Thyroid gland (tissue), 4 donors: ENCODE results near the gene TMEM176A. TPM values are rescaled to one million over a fixed set of nuclear protein-coding genes. Genes with fewer than 3 reads are reported as not detected.

Experiments used
- DNase-seq, 2 donors: peaks; one replicate each; pipeline ENCODE4 v3.0.0-alpha.2; 2019
- H3K27ac ChIP-seq, 3 donors: fragments of 200-600 bp; sonication (generic); 1 replicate in 2 of 3; 2 replicates in 1 of 3; pipeline ENCODE4 v1.5.1; 2016 to 2019; ENCODE audit warnings: mild to moderate bottlenecking in 1 of 3, moderate library complexity in 1 of 3
- H3K27me3 ChIP-seq: fragments of 200-600 bp; sonication (generic); one replicate; pipeline ENCODE4 v1.5.1; 2019
- H3K36me3 ChIP-seq, 2 donors: fragments of 200-600 bp; sonication (generic); one replicate each; pipeline ENCODE4 v1.5.1; 2016 to 2019
- H3K4me1 ChIP-seq, 2 donors: fragments of 200-600 bp; sonication (generic); one replicate each; pipeline ENCODE4 v1.5.1; 2017 to 2019
- H3K4me3 ChIP-seq, 3 donors: fragments of 200-600 bp; sonication (generic); replicated peaks in 1 of 3; 1 replicate in 2 of 3; 2 replicates in 1 of 3; pipeline ENCODE4 v1.5.1; 2016; ENCODE audit warnings: mild to moderate bottlenecking in 1 of 3
- H3K9me3 ChIP-seq: fragments of 200-600 bp; sonication (generic); one replicate; pipeline ENCODE4 v1.5.1; 2017
- POLR2A ChIP-seq, 2 donors: fragments of 450-650 bp; IDR thresholded peaks; one replicate each; pipeline ENCODE4 v1.6.1; 2017; ENCODE audit warnings: antibody characterized with exemption in 2 of 2, mild to moderate bottlenecking in 2 of 2, moderate library complexity in 1 of 2
- WGBS, 2 donors: methylation state at CpG; one replicate each; pipeline ENCODE4 v1.1.5; 2017; 5-methylcytosine and 5-hydroxymethylcytosine counted together
- intact Hi-C: fragments of 100-400 bp; cut with DNase I; formaldehyde crosslinking; loops from one replicate; pipeline ENCODE4 v1.15.1; 2023
- total RNA-seq, 4 donors: library from RNA; depleted of rRNA; stranded (reverse); fragments of >200 nt; gene quantifications; one replicate each; pipeline ENCODE4 v1.2.3, GENCODE V29; 2016
- TF ChIP-seq, protein P1 (sequence below), 6 experiments: fragments of 200-600 bp in 3 of 6; fragments of 450-650 bp in 3 of 6; sonication (generic) in 3 of 6; IDR thresholded peaks; one replicate each; pipeline ENCODE4 v1.5.1; 2016 to 2019; ENCODE audit warnings: antibody characterized with exemption in 6 of 6, mild to moderate bottlenecking in 2 of 6, inconsistent platforms in 1 of 6, moderate library complexity in 1 of 6

Gene TMEM176A
- total RNA-seq, 4 donors from 2014 or later, result 3.7 to 34.0 (median 14.7) TPM

DNA sequence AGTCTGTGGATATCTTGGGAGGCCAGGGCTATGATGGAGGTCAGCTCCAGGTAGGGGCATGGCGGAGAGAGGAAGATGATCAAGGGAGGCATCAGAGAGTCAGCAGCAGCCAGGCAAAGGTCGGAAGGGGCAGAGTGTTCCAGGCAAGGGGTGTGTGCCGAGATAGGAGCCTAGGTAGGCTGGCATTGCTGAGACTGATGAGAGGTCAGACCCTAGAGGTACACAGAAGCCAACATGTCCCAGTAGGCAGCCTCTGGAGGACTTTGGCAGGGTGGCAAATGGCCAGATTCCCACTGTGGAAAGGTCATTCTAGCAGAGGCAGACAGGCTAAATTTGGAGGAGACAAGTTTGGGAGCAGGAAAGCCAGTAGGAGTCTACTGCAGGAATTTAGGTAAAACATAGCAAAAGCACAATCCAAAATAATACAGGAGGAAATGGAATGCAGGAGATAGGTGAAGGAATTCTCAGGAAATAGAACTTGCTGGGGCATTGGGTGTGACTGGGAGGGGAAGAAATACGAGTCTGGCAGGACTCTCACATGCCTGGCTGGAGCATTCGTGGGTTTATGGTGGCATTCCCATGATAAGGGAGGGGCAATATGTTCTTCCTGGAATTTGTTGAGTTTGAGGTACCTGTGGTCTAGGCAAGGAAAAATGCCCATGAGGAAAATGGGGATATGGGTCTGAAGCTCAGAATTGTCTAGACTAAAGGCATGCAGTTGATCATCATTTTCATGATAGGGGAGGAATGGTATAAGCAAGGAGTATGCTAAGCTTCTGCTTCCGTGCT lies 25.7 kb downstream of the TMEM176A start:
- Histone ChIP-seq H3K9me3 (no peaks in the 10 kb centered on the region), H3K4me3 (no peak overlapping the region), H3K36me3 (no peaks in the 10 kb centered on the region), H3K4me1 (no peaks in the 10 kb centered on the region), H3K27ac (no peak overlapping the region), H3K27me3 (no peaks in the 10 kb centered on the region)
- TF ChIP-seq POLR2A (IDR thresholded peaks at IDR 0.05), result no peak
- TF ChIP-seq, protein P1, sequence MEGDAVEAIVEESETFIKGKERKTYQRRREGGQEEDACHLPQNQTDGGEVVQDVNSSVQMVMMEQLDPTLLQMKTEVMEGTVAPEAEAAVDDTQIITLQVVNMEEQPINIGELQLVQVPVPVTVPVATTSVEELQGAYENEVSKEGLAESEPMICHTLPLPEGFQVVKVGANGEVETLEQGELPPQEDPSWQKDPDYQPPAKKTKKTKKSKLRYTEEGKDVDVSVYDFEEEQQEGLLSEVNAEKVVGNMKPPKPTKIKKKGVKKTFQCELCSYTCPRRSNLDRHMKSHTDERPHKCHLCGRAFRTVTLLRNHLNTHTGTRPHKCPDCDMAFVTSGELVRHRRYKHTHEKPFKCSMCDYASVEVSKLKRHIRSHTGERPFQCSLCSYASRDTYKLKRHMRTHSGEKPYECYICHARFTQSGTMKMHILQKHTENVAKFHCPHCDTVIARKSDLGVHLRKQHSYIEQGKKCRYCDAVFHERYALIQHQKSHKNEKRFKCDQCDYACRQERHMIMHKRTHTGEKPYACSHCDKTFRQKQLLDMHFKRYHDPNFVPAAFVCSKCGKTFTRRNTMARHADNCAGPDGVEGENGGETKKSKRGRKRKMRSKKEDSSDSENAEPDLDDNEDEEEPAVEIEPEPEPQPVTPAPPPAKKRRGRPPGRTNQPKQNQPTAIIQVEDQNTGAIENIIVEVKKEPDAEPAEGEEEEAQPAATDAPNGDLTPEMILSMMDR (IDR thresholded peaks at IDR 0.05), result no peak
- DNase-seq, result no peak
- 67 to 75% methylated on average over 6 of the region's 6 CpGs for WGBS, 2 donors
- intact Hi-C loops, result no loop called here

DNA sequence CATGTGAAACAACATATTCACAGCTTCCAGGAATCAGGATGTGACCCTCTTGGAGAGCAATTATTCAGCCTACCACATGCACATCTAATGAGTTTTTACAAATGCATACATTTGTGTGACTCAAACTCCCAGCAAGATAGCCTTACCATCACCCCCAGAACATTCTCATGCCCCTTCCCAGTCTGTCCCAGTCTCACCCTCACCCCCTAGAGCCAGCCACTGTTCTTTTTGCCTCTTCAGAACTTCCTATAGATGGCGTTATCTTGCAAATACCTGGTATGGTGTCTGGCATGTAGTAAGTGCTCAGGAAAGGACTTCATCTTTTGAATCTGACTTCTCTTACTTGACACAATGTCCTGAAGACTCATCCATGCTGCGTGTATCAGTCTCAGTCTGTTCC lies 27.8 kb downstream of the TMEM176A start:
- 90 to 93% methylated on average over 2 of the region's 2 CpGs for WGBS, 2 donors
- no peak overlapping the region for H3K27ac ChIP-seq

DNA sequence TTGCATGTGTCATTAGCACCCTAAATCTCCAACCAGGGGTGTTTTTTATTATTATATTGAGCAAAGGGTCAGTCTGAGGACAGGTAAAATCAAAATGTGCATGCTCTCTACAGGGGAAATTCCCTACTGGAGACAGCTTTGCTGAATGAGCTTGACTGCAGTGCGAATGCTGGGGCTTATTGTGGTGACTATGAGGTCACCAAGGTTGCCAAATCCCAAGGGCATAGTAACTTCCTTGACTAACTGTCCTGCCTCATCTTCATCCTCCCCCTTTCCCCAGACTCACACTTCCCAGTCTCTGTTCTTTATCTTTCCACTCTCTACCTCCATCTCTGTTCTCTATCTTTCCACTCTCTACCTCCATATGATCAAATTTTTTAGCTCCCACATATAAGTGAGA lies 28.9 kb downstream of the TMEM176A start:
- TF ChIP-seq, protein P1 (IDR thresholded peaks at IDR 0.05), result no peak
- TF ChIP-seq POLR2A (IDR thresholded peaks at IDR 0.05), result no peak
- intact Hi-C loops, result no loop called here
- WGBS, 2 donors, result 69 to 74% methylated on average over 1 of the region's 1 CpG

More for the DNA sequence above, 27.8 kb downstream of the TMEM176A start:
- Histone ChIP-seq H3K4me1 (no peaks in the 10 kb centered on the region), H3K9me3 (no peaks in the 10 kb centered on the region), H3K4me3 (no peak overlapping the region), H3K36me3 (no peaks in the 10 kb centered on the region), H3K27me3 (no peaks in the 10 kb centered on the region)
- no peak for DNase-seq
- intact Hi-C loops, result no loop called here
- no peak for TF ChIP-seq POLR2A (IDR thresholded peaks at IDR 0.05)
- TF ChIP-seq, protein P1 (IDR thresholded peaks at IDR 0.05), result no peak

DNA sequence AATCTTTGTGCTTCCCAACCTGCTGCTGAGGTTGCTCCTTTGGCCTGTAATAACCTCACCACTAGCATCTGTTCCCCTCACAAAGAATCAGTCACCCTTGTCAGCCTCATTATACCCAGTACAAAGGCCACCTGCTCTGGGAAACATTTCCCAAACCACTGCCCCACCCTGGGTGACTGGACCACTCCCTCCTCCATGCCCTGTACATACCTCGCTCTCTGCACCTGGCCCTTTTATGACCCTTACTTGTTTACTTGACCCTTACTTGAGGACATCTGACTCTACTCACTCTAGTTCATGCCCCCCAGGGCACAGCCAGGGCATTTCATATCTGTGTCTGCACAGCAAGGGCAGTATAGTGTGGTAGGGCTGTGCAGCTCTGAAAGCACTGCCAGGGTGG lies 30.4 kb downstream of the TMEM176A start:
- H3K4me1 ChIP-seq, result no peaks in the 10 kb centered on the region
- no peaks in the 10 kb centered on the region for H3K36me3 ChIP-seq
- H3K27me3 ChIP-seq, result no peaks in the 10 kb centered on the region
- TF ChIP-seq POLR2A (IDR thresholded peaks at IDR 0.05), result no peak
- TF ChIP-seq, protein P1 (IDR thresholded peaks at IDR 0.05), result no peak
- no peak overlapping the region for H3K4me3 ChIP-seq
- 86 to 92% methylated on average over 1 of the region's 1 CpG for WGBS, 2 donors
- intact Hi-C loops, result no loop called here
- no peaks in the 10 kb centered on the region for H3K9me3 ChIP-seq
- H3K27ac ChIP-seq, result no peak overlapping the region
- DNase-seq, result no peak

More for the DNA sequence above, 28.9 kb downstream of the TMEM176A start:
- Histone ChIP-seq H3K27ac (no peak overlapping the region), H3K36me3 (no peaks in the 10 kb centered on the region), H3K4me1 (no peaks in the 10 kb centered on the region), H3K9me3 (no peaks in the 10 kb centered on the region), H3K27me3 (no peaks in the 10 kb centered on the region), H3K4me3 (no peak overlapping the region)
- DNase-seq, result no peak

DNA sequence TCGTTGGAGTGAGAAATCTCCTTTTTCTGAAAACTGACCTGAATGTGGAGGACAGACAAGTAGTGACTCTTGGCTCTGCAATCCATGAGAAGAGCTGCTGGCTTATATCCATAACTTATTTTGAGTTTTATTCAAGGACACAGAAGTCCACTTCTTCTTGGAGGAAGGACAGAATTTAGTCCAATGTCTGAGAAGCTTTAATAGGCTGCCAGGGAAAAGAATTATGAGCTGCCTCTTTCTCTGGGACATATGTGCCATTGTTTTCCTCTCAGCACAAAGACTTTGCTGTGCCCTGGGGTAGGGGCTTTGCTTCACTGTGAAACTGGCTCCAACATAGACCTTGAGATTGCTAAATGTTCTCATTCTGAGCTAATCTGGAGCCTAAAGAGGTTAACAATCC lies 31.3 kb downstream of the TMEM176A start:
- no peaks in the 10 kb centered on the region for H3K9me3 ChIP-seq
- no peaks in the 10 kb centered on the region for H3K4me1 ChIP-seq
- TF ChIP-seq POLR2A (IDR thresholded peaks at IDR 0.05), result no peak
- TF ChIP-seq, protein P1 (IDR thresholded peaks at IDR 0.05), result no peak
- no peaks in the 10 kb centered on the region for H3K27me3 ChIP-seq
- DNase-seq, result no peak
- H3K27ac ChIP-seq, result no peak overlapping the region
- 25 to 36% methylated on average over 1 of the region's 1 CpG for WGBS, 2 donors
- intact Hi-C loops, result no loop called here
- no peaks in the 10 kb centered on the region for H3K36me3 ChIP-seq
- H3K4me3 ChIP-seq, result no peak overlapping the region
